GM13977 (cell line): ENCODE measurements around the gene SIGLEC11.
A peak's percentile ranks its signal among the peaks of the same experiment; 100 is the strongest.
"Not testable (repeated sequence)": the region's sequence is repeated elsewhere in the genome, so short reads cannot be mapped to it uniquely, and the experiment has no call there.

Source experiments
- DNase-seq: peaks from one replicate; pipeline ENCODE4 v3.0.0; 2012; ENCODE audit warnings: low spot score
- CTCF ChIP-seq: IDR thresholded peaks from 2 replicates; pipeline ENCODE4 v1.5.1; 2012; ENCODE audit warnings: mild to moderate bottlenecking, control low read depth; ENCODE audit not compliant: insufficient read depth; ENCODE audit errors: extremely low read depth, missing control alignments
- in situ Hi-C: fragments of 300-500 bp; cut with MboI; formaldehyde crosslinking; loops from one replicate; pipeline ENCODE4 v1.12.0; 2022; ENCODE audit warnings: low sequenced_read_pairs, low pct_unique_long_range_greater_than_20kb, mixed read lengths, inconsistent platforms; ENCODE audit not compliant: unreplicated experiment

The SIGLEC11 gene

GRCh38 chr19:49960980-49961379, at the start of gene SIGLEC11:
Gene SIGLEC11, minus strand, starts transcription at chr19:49961172. Its CDS starts 91 bp downstream, at chr19:49961081.
- DNase-seq, in situ Hi-C loops: not testable (repeated sequence)

- no peak for DNase-seq
- TF ChIP-seq CTCF, result peak; percentile 30
Measured at GRCh38 chr19:50008532-50008931, 47.6 kb upstream of the SIGLEC11 start.

GRCh38 chr19:50007947-50008346, 47.0 kb upstream of the SIGLEC11 start:
- DNase-seq, result no peak
- TF ChIP-seq CTCF, result no peak
- in situ Hi-C loops, result no loop called here

More at GRCh38 chr19:50008532-50008931, 47.6 kb upstream of the SIGLEC11 start:
- in situ Hi-C loops, result no loop called here

GRCh38 chr19:50007170-50007569, 46.2 kb upstream of the SIGLEC11 start:
- no peak for TF ChIP-seq CTCF

GRCh38 chr19:50005428-50005827, 44.5 kb upstream of the SIGLEC11 start:
- DNase-seq, result no peak
- in situ Hi-C loops, result no loop called here
- no peak for TF ChIP-seq CTCF

More at GRCh38 chr19:50007170-50007569, 46.2 kb upstream of the SIGLEC11 start:
- in situ Hi-C loops, result no loop called here
- no peak for DNase-seq

- TF ChIP-seq CTCF, result no peak
- DNase-seq, result peak; percentile 67
- in situ Hi-C loops, result no loop called here
Measured at GRCh38 chr19:50003810-50004419, 42.9 kb upstream of the SIGLEC11 start.

- TF ChIP-seq CTCF, result no peak
- DNase-seq, result no peak
- in situ Hi-C loops, result no loop called here
Measured at GRCh38 chr19:50003254-50003788, 42.3 kb upstream of the SIGLEC11 start.
